Gastroesophageal sphincter (tissue), 4 donors: Measurements from ENCODE around the gene NRROS. TPM values are rescaled to one million over a fixed set of nuclear protein-coding genes. Genes with fewer than 3 reads are reported as not detected.

ENCODE experiments used
- ATAC-seq: fragments of 150-250 bp; one replicate; pipeline ENCODE4 v1.9.1; 2016; ENCODE audit warnings: mild to moderate bottlenecking, moderate library complexity
- H3K27ac ChIP-seq, 4 donors: fragments of 200-600 bp; sonication (generic) in 3 of 4; 1 replicate in 3 of 4; 2 replicates in 1 of 4; pipeline ENCODE4 v1.5.1; 2016 to 2019
- H3K27me3 ChIP-seq: fragments of 200-600 bp; sonication (generic); one replicate; pipeline ENCODE4 v1.5.1; 2019
- H3K36me3 ChIP-seq, 2 donors: fragments of 200-600 bp; sonication (generic); one replicate each; pipeline ENCODE4 v1.5.1; 2019; ENCODE audit warnings: control low read depth in 1 of 2
- H3K4me1 ChIP-seq, 3 donors: fragments of 200-600 bp; sonication (generic); 1 replicate in 2 of 3; 2 replicates in 1 of 3; pipeline ENCODE4 v1.5.1; 2016 to 2019; ENCODE audit warnings: control low read depth in 2 of 3
- H3K4me3 ChIP-seq, 2 donors: fragments of 200-600 bp; sonication (generic); one replicate each; pipeline ENCODE4 v1.5.1; 2019; ENCODE audit warnings: mild to moderate bottlenecking in 1 of 2, moderate library complexity in 1 of 2
- H3K9me3 ChIP-seq, 3 donors: fragments of 200-600 bp; sonication (generic); one replicate each; pipeline ENCODE4 v1.5.1; 2017 to 2019; ENCODE audit warnings: control low read depth in 2 of 3
- EP300 ChIP-seq: sonication (generic); formaldehyde crosslinking; IDR thresholded peaks from one replicate; pipeline ENCODE4 v1.6.1; 2017; ENCODE audit warnings: antibody characterized with exemption, mild to moderate bottlenecking
- POLR2A ChIP-seq, 2 donors: fragments of 450-650 bp; IDR thresholded peaks; one replicate each; pipeline ENCODE4 v1.6.1; 2017; ENCODE audit warnings: antibody characterized with exemption in 2 of 2, mild to moderate bottlenecking in 2 of 2, moderate library complexity in 1 of 2
- POLR2AphosphoS5 ChIP-seq: sonication (generic); formaldehyde crosslinking; IDR thresholded peaks from one replicate; pipeline ENCODE4 v1.6.1; 2017; ENCODE audit warnings: antibody characterized with exemption
- WGBS, 2 donors: methylation state at CpG; one replicate each; pipeline ENCODE4 v1.1.5; 2018; ENCODE audit warnings: low coverage in 1 of 2; 5-methylcytosine and 5-hydroxymethylcytosine counted together
- total RNA-seq, 4 donors: library from RNA; depleted of rRNA; stranded (reverse); fragments of >200 nt; gene quantifications; one replicate each; pipeline ENCODE4 v1.1.0, GENCODE V29; 2016
- TF ChIP-seq, protein P1 (sequence below), 4 experiments: fragments of 200-600 bp in 2 of 4; fragments of 450-650 bp in 2 of 4; sonication (generic) in 1 of 4; IDR thresholded peaks; one replicate each; pipeline ENCODE4 v1.5.1; 2017 to 2019; ENCODE audit warnings: antibody characterized with exemption in 4 of 4, mild to moderate bottlenecking in 2 of 4, moderate library complexity in 2 of 4

Gene NRROS
- total RNA-seq, 4 donors from 2014 or later, result 6.6 to 14.2 (median 8.4) TPM

DNA sequence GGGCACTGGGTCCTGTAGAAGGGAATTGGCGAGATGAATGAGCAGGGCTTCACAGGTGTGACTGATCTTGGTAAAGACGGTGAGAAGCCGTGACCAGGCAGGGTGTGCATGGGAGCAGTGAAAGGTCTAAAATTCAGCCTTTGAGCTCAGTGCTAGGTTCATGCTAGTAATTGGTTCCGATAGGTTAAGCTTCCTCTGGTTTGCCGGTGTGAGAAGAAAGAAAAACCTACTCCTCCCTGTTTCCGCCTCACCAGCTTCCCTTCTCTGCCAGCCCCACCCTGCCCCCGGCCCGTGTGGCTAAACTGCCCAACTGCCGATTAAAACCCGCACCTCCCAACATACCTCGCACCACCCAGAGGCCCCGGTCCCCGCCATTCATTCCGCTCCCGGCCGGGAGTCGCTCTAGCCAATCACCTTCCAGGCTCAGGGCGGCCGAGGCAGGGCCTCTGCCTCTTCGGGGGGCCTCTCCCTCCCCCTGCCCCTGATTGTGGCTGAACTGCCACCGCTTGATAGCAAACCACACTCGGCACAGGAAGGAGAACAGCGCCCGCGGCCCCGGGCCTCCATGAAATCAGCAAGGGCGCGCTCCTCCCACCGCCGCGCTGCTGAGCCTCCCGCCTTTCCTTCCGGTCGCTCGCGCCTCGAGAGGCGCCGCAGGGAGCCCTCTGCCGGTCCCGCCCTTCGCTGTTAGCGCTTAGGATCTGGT lies 7.3 kb upstream of the NRROS start:
- TF ChIP-seq EP300 (no peak), POLR2A (IDR thresholded peaks at IDR 0.05) (peak; percentile 59 to 69), POLR2AphosphoS5 (peak; percentile 55)
- TF ChIP-seq, protein P1, sequence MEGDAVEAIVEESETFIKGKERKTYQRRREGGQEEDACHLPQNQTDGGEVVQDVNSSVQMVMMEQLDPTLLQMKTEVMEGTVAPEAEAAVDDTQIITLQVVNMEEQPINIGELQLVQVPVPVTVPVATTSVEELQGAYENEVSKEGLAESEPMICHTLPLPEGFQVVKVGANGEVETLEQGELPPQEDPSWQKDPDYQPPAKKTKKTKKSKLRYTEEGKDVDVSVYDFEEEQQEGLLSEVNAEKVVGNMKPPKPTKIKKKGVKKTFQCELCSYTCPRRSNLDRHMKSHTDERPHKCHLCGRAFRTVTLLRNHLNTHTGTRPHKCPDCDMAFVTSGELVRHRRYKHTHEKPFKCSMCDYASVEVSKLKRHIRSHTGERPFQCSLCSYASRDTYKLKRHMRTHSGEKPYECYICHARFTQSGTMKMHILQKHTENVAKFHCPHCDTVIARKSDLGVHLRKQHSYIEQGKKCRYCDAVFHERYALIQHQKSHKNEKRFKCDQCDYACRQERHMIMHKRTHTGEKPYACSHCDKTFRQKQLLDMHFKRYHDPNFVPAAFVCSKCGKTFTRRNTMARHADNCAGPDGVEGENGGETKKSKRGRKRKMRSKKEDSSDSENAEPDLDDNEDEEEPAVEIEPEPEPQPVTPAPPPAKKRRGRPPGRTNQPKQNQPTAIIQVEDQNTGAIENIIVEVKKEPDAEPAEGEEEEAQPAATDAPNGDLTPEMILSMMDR (IDR thresholded peaks at IDR 0.05), result peak in 2 of 4 experiments; percentile 11 to 74
- Histone ChIP-seq H3K27ac (peak overlapping the region; percentile 77 to 94 (median 90)), H3K27me3 (no peaks in the 10 kb centered on the region), H3K4me1 (peaks cover 0 to 30% (median 3%) of the 10 kb centered on the region in 3 donors), H3K9me3 (no peaks in the 10 kb centered on the region), H3K36me3 (no peaks in the 10 kb centered on the region), H3K4me3 (peak overlapping the region; percentile 59)
- WGBS, 2 donors, result 1 to 2% methylated on average over 5 to 21 of the region's 43 CpGs
- peak; percentile 82 for ATAC-seq

DNA sequence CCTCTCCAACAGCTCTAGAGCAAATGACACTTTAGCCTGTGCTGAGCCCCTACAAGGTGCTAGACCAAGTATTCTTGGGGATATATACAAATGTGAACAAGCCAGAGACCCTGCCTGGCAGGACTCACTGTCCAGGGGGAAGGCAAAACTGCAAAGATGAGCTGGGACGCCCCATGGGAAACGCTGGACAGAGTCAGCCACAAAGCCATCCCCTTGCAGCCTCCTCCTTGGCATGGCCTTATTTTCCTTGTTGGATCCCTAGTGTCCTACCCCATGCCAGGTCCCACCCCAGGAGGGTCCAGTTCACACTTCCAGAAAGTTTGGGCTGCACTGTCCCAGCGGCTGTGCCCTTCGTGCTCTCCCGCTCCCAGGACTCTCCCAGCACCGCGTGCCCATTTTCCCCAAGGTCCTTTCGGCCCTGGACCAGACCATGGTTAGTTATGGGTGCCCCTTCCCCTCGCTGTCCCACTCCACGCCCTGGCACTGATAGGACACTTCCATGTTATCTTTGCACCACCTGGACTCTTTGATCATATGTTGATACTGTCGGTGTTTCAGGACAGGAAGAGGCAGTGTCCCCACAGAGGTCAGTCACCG lies 5.8 kb upstream of the NRROS start:
- 77 to 97% methylated on average over 7 to 10 of the region's 12 CpGs for WGBS, 2 donors

DNA sequence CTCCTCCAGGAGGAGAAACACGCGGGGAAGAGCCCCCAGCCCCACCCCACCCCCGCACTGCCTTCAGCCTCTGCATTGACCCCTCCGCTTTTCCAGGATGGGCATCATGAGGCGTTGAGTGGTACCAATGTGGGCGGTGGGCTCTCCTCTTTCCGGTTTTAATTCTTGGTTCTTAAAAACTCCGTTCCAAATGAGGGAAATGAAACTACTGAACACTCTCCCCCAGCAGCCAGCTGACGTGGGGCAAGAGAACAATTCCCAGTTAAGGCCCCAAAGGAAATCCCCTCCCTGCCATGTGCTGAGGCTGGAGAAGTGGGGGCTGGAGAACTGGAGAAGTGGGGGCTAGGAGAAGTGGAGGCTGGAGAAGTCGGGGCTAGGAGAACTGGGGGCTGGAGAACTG lies 5.3 kb upstream of the NRROS start:
- no peak for TF ChIP-seq POLR2A (IDR thresholded peaks at IDR 0.05)
- TF ChIP-seq EP300, result no peak
- TF ChIP-seq, protein P1 (IDR thresholded peaks at IDR 0.05), result no peak
- TF ChIP-seq POLR2AphosphoS5, result no peak
- H3K36me3 ChIP-seq, result no peaks in the 10 kb centered on the region
- WGBS, 2 donors, result 80% methylated on average over 1 to 3 of the region's 10 CpGs
- no peak for ATAC-seq
- no peaks in the 10 kb centered on the region for H3K9me3 ChIP-seq
- H3K27me3 ChIP-seq, result no peaks in the 10 kb centered on the region
- no peak overlapping the region for H3K4me3 ChIP-seq
- H3K27ac ChIP-seq, result peak overlapping the region in 3 of 4 donors; percentile 87 to 94 (median 92)
- peaks cover 0 to 42% (median 3%) of the 10 kb centered on the region in 3 donors for H3K4me1 ChIP-seq

More for the DNA sequence above, 5.8 kb upstream of the NRROS start:
- no peaks in the 10 kb centered on the region for H3K36me3 ChIP-seq
- TF ChIP-seq EP300 (no peak), POLR2A (IDR thresholded peaks at IDR 0.05) (no peak), POLR2AphosphoS5 (no peak)
- TF ChIP-seq, protein P1 (IDR thresholded peaks at IDR 0.05), result no peak
- H3K27me3 ChIP-seq, result no peaks in the 10 kb centered on the region
- peak overlapping the region; percentile 77 to 94 (median 90) for H3K27ac ChIP-seq
- peaks cover 0 to 36% (median 3%) of the 10 kb centered on the region in 3 donors for H3K4me1 ChIP-seq
- H3K9me3 ChIP-seq, result no peaks in the 10 kb centered on the region
- no peak for ATAC-seq
- peak overlapping the region in 1 of 2 donors; percentile 59 for H3K4me3 ChIP-seq

DNA sequence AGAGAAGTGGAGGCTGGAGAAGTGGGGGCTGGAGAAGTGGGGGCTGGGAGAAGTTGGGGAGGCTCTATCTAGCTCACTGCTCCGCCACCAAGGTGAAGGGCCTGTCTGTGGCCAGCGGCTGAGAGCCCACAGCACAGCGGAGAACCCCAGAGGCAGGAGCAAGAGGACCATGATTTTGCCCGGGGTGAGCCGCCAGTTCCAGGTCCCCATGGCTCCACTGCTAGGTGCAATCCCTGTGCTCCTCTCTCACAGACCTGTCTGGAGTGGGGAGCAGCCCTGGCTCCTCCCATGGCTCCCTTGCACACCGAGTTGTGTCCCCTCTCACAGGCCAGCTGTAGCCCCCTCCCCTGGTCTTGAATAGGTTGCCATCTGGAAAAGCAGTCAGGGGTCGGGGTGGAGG lies 4.7 kb upstream of the NRROS start:
- Histone ChIP-seq H3K9me3 (no peaks in the 10 kb centered on the region), H3K27ac (peak overlapping the region in 2 of 4 donors; percentile 33 to 92), H3K36me3 (no peaks in the 10 kb centered on the region), H3K27me3 (no peaks in the 10 kb centered on the region), H3K4me3 (no peak overlapping the region), H3K4me1 (peaks cover 0 to 48% (median 3%) of the 10 kb centered on the region in 3 donors)
- 79% methylated on average over 3 of the region's 7 CpGs; no CpG with 5 or more reads in 1 of the 2 donors for WGBS, 2 donors
- ATAC-seq, result no peak
- TF ChIP-seq, protein P1 (IDR thresholded peaks at IDR 0.05), result no peak
- no peak for TF ChIP-seq POLR2A (IDR thresholded peaks at IDR 0.05)
